Glomerular endothelial cell (primary cell): ENCODE data around the gene ANXA3. TPM values are rescaled to one million over a fixed set of nuclear protein-coding genes. Genes with fewer than 3 reads are reported as not detected.
"Not testable (repeated sequence)": the region's sequence is repeated elsewhere in the genome, so short reads cannot be mapped to it uniquely, and the experiment has no call there.

Experiments used
- DNase-seq: peaks from one replicate; pipeline ENCODE4 v3.0.0-alpha.2; 2011; ENCODE audit warnings: low read depth, low spot score; ENCODE audit errors: extremely low read depth
- total RNA-seq: library from RNA; depleted of rRNA; stranded (reverse); fragments of >200 nt; gene quantifications from 2 replicates; pipeline ENCODE4 v1.2.3, GENCODE V29; 2015

The ANXA3 gene
- total RNA-seq, result 83.5 and 116 TPM in 2 replicates

GRCh38 chr4:78551420-78552351 is at the start of gene ANXA3:
Gene ANXA3 (plus strand): TSS chr4:78551770. CDS start chr4:78554474, 2,704 bp downstream.
- DNase-seq, result no peak

- not testable (repeated sequence) for DNase-seq
Measured at GRCh38 chr4:78506260-78506659, 45.3 kb upstream of the ANXA3 start.

GRCh38 chr4:78509043-78509442 is 42.5 kb upstream of the ANXA3 start:
- DNase-seq, result no peak

- DNase-seq, result no peak
Measured at GRCh38 chr4:78510108-78510507, 41.5 kb upstream of the ANXA3 start.

- DNase-seq, result no peak
Measured at GRCh38 chr4:78510681-78511080, 40.9 kb upstream of the ANXA3 start.

GRCh38 chr4:78512357-78512920 is 39.1 kb upstream of the ANXA3 start:
- DNase-seq, result no peak

- no peak for DNase-seq
Measured at GRCh38 chr4:78513411-78513975, 38.1 kb upstream of the ANXA3 start.

GRCh38 chr4:78517050-78517652 is 34.4 kb upstream of the ANXA3 start:
- DNase-seq, result no peak

GRCh38 chr4:78518561-78518960 is 33.0 kb upstream of the ANXA3 start:
- no peak for DNase-seq

GRCh38 chr4:78519962-78520361 is 31.6 kb upstream of the ANXA3 start:
- DNase-seq, result no peak

GRCh38 chr4:78520808-78521226 is 30.8 kb upstream of the ANXA3 start:
- no peak for DNase-seq

GRCh38 chr4:78524009-78524408 is 27.6 kb upstream of the ANXA3 start:
- no peak for DNase-seq

- no peak for DNase-seq
Measured at GRCh38 chr4:78525559-78525958, 26.0 kb upstream of the ANXA3 start.

GRCh38 chr4:78527103-78527502 is 24.5 kb upstream of the ANXA3 start:
- DNase-seq, result no peak

- DNase-seq, result no peak
Measured at GRCh38 chr4:78527555-78527954, 24.0 kb upstream of the ANXA3 start.

GRCh38 chr4:78528327-78528726 is 23.2 kb upstream of the ANXA3 start:
- DNase-seq, result no peak

- DNase-seq, result no peak
Measured at GRCh38 chr4:78529569-78530209, 21.9 kb upstream of the ANXA3 start.

- DNase-seq, result no peak
Measured at GRCh38 chr4:78532046-78532445, 19.5 kb upstream of the ANXA3 start.

GRCh38 chr4:78533854-78534253 is 17.7 kb upstream of the ANXA3 start:
- no peak for DNase-seq

GRCh38 chr4:78534286-78534955 is 17.1 kb upstream of the ANXA3 start:
- no peak for DNase-seq
